H1 (cell line): ENCODE measurements around the gene COL27A1. TPM values are rescaled to one million over a fixed set of nuclear protein-coding genes. Genes with fewer than 3 reads are reported as not detected.

Experiments used
- CBX5 ChIP-seq: fragments of 300-800, 300-1000 bp; sonication (generic); IDR thresholded peaks from 2 replicates; pipeline ENCODE4 v1.7.1; 2016; ENCODE audit warnings: antibody characterized with exemption, low read length, low read depth
- EGR1 ChIP-seq: IDR thresholded peaks from 2 replicates; pipeline ENCODE4 v1.6.1; 2011; ENCODE audit warnings: low read depth, low read length, borderline replicate concordance
- MAX ChIP-seq: IDR thresholded peaks from 2 replicates; pipeline ENCODE4 v1.6.1; 2012; ENCODE audit warnings: inconsistent platforms
- SIN3A ChIP-seq, 2 experiments: IDR thresholded peaks in 1 of 2; conservative IDR thresholded peaks in 1 of 2; 2 replicates each; pipeline ENCODE4 v1.6.1; 2011 to 2012; ENCODE audit warnings: low read length in 2 of 2, improper control_type of control experiment in 1 of 2, low read depth in 1 of 2, mild to moderate bottlenecking in 1 of 2
- ZNF274 ChIP-seq: IDR thresholded peaks from 2 replicates; pipeline ENCODE4 v1.7.0; 2012; ENCODE audit warnings: low read length, borderline replicate concordance; ENCODE audit errors: extremely low read depth
- polyA plus RNA-seq, 7 experiments: library from polyadenylated mRNA; depleted of rRNA in 3 of 7; stranded (reverse) in 5 of 7; unstranded in 2 of 7; fragments of >200 nt in 5 of 7; fragments of 200-250 nt in 2 of 7; gene quantifications; 1 replicate in 5 of 7; 2 replicates in 1 of 7; 4 replicates in 1 of 7; pipeline versions ENCODE4 v1.2.1 to v1.2.3, GENCODE V29; 2011 to 2013; ENCODE audit warnings: missing spikeins in 2 of 7, mixed read lengths in 2 of 7
- total RNA-seq: library from RNA; stranded (reverse); fragmentation: NEBNext Ultra II Directional; extraction: Animal tissue kit (Norgen Biotek cat#: 25700); gene quantifications from 2 replicates; pipeline ENCODE4 v1.2.1, GENCODE V29; 2021

Gene COL27A1
- total and polyA plus RNA-seq, 2 of the 8 experiments (the other 6 are each of a cell fraction or from before 2014, with no cell fraction given), result 15.1 to 22.8 TPM

GRCh38 chr9:114240216-114240615 lies 84.9 kb downstream of the COL27A1 start (continued):
- TF ChIP-seq MAX (no peak), SIN3A (conservative IDR thresholded peaks at IDR 0.05 in 1 of 2, IDR thresholded peaks at IDR 0.05 in 1 of 2; ENCODE audit: low read depth in 1 of 2, low read length in 2 of 2) (no peak), CBX5 (no peak), ZNF274 (no peak), EGR1 (no peak)
